Measurements from ENCODE around the gene PPM1J. TPM values are rescaled to one million over a fixed set of nuclear protein-coding genes. Genes with fewer than 3 reads are reported as not detected.

The PPM1J gene
- total and polyA plus RNA-seq, 2 of the 8 experiments (the other 6 are each of a cell fraction or from before 2014, with no cell fraction given) = 19.4 to 31.6 TPM

DNA sequence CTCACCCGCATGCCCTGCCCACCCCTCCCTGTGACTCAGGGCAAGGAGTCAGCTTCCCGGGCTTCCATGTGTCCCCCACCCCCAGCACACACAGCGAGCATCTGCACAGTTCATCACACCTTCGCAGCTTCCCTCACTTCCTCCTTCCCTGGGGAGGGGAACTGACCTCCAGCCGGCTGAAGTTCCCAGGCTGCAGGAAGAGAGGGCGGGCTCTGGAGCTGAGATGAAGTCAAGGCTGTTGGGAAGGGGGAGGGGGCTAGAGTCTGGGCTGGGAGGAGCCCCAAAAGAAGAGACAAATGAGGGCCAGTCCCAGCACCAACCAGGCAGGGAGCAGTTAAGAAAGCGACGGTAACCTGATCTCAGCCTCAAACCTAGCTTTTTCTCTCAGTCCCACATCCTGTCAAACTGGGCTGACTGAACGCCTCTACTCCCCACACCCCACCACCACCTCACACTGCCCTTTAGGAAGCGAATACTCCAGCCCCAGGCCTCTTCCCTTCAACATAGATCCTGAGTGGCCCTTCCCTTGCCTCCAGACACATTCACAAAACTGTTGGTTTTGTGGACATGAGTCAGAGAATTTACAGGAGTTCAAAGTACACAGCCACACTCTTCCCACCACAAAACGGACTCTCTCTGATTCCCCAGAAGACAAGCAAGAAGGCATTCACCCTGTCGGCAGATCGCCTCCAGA lies 10.1 kb downstream of the PPM1J start (continued):
- TF ChIP-seq CTBP2 (IDR thresholded peaks at IDR 0.05; ENCODE audit: borderline replicate concordance, insufficient read depth, insufficient read length, low read length) (no peak), KDM5A (IDR thresholded peaks at IDR 0.05; ENCODE audit: low read length) (no peak), HDAC6 (IDR thresholded peaks at IDR 0.05; ENCODE audit: low read depth, low read length) (no peak), BRCA1 (IDR thresholded peaks at IDR 0.05; ENCODE audit: low read depth, low read length) (no peak), TCF12 (IDR thresholded peaks at IDR 0.05; ENCODE audit: low read depth, low read length) (no peak), ZNF274 (IDR thresholded peaks at IDR 0.05; ENCODE audit: borderline replicate concordance, extremely low read depth, low read length) (no peak)

All from H1 (cell line).